Measurements from ENCODE around the gene SERBP1.

Gene SERBP1

DNA sequence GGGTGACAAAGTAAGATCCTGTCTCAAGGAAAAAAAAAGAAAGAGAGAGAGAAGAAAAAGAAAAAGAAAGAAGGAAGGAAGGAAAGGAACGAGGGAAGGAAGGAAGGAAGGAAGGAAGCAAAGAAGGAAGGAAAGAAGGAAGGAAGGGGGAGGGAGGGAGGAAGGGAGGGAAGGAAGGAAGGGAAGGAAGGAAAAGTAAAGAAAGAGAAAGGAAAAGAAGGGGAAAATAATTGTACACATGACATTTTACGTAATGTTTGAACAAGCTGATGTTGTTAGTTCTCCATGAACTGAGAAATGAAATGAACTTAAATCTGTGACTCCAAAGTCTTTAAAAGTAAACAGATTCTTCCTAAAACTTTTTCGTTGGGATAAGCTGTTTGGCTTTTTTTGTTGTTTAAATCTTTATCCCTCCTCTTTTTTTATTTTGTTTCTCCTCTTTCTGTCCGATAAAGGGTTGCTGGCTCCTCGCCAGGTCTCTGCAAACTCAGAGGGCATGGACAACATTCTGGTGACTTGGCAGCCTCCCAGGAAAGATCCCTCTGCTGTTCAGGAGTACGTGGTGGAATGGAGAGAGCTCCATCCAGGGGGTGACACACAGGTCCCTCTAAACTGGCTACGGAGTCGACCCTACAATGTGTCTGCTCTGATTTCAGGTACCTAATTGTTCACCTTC, 62.7 kb downstream of the SERBP1 start:
- DNase-seq (ENCODE audit: low read depth in 2 of 2), result no peak

DNA sequence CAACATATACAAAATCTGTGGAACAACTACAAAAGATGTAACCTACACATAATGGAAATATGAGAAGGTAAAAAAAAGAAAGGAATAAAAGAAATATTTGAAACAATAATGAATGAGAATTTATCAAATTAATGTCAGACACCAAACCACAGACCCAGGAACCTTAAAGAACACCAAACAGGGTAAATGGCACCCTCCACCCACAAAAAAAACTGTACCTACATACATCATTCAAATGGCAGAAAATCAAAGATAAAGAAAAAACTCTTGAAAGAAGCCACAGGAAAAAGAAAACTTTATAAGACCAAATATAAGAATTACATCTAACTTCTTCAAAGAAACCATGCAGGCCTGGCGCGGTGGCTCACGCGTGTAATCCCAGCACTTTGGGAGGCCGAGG, 68.6 kb downstream of the SERBP1 start:
- no peak for DNase-seq (ENCODE audit: low read depth in 2 of 2)

DNA sequence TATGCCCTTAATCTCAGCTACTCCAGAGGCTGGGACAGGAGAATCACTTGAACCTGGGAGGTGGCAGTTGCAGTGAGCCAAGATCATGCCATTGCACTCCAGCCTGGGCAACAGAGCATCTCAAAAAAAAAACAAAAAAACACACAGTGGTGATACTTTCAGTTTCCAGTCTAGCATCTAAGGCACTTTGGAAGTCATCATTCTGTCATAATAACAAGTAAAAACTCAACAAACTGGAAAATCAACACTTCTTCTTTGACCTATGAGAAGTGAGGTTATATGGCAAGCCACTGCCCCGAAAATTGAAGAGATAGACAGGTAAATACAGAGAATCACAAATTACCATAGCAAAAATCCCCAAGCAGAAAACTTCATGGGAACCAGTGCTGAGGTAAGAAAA, 70.6 kb downstream of the SERBP1 start:
- no peak for DNase-seq (ENCODE audit: low read depth in 2 of 2)
